Lower leg skin (tissue), 4 donors: ENCODE results near the gene NME5. TPM values are rescaled to one million over a fixed set of nuclear protein-coding genes. Genes with fewer than 3 reads are reported as not detected.
"Not testable (repeated sequence)": the region's sequence is repeated elsewhere in the genome, so short reads cannot be mapped to it uniquely, and the experiment has no call there.

Experiments used
- DNase-seq, 2 donors: peaks; one replicate each; pipeline ENCODE4 v3.0.0-alpha.2; 2019; ENCODE audit warnings: low spot score in 2 of 2
- H3K4me3 ChIP-seq: fragments of 200-600 bp; sonication (generic); 2 replicates; pipeline ENCODE4 v1.5.1; 2017; ENCODE audit warnings: mild to moderate bottlenecking, low read depth; ENCODE audit not compliant: poor library complexity, severe bottlenecking
- CTCF ChIP-seq, 3 donors: fragments of 450-650 bp; IDR thresholded peaks; one replicate each; pipeline ENCODE4 v1.5.1; 2016; ENCODE audit warnings: antibody characterized with exemption in 3 of 3, mild to moderate bottlenecking in 3 of 3, moderate library complexity in 2 of 3
- POLR2A ChIP-seq, 2 donors: fragments of 450-650 bp; IDR thresholded peaks; one replicate each; pipeline ENCODE4 v1.6.1; 2016 to 2017; ENCODE audit warnings: antibody characterized with exemption in 2 of 2, mild to moderate bottlenecking in 1 of 2, moderate library complexity in 1 of 2
- WGBS, 2 donors: methylation state at CpG; one replicate each; pipeline ENCODE4 v1.1.5; 2018; 5-methylcytosine and 5-hydroxymethylcytosine counted together
- intact Hi-C: fragments of 100-400 bp; cut with DNase I; formaldehyde crosslinking; loops from one replicate; pipeline ENCODE4 v1.15.0; 2023; ENCODE audit warnings: low total_unique reads
- total RNA-seq, 4 donors: library from RNA; depleted of rRNA; stranded (reverse); fragments of >200 nt; gene quantifications; one replicate each; pipeline ENCODE4 v1.1.0, GENCODE V29; 2016

Gene NME5
- total RNA-seq, 4 donors from 2014 or later = 0.49 to 1.7 TPM; not detected in 2

GRCh38 chr5:138091685-138092084 lies 47.5 kb downstream of the NME5 start:
- intact Hi-C loops = no loop called here
- TF ChIP-seq POLR2A (IDR thresholded peaks at IDR 0.05) = no peak
- no peak for TF ChIP-seq CTCF (IDR thresholded peaks at IDR 0.05)
- DNase-seq = no peak
- H3K4me3 ChIP-seq = no peak overlapping the region
- 81 to 84% methylated on average over 4 of the region's 4 CpGs for WGBS, 2 donors

GRCh38 chr5:138083702-138084101 lies 55.5 kb downstream of the NME5 start, which contains the start of gene WNT8A:
TSS of gene WNT8A (plus strand) at chr5:138084033. CDS start at chr5:138084128, 95 bp downstream.
- 69% methylated on average over 5 of the region's 5 CpGs for WGBS, 2 donors
- H3K4me3 ChIP-seq = no peak within 1 kb of the TSS
- intact Hi-C loops = no loop called here
- no peak for TF ChIP-seq CTCF (IDR thresholded peaks at IDR 0.05)
- no peak for TF ChIP-seq POLR2A (IDR thresholded peaks at IDR 0.05)
- DNase-seq = no peak

GRCh38 chr5:138082033-138082432 lies 57.2 kb downstream of the NME5 start:
- intact Hi-C loops = no loop called here

GRCh38 chr5:138078006-138078643 lies 61.1 kb downstream of the NME5 start:
- no peak for DNase-seq
- 45 to 65% methylated on average over 1 of the region's 1 CpG for WGBS, 2 donors
- no peak for TF ChIP-seq CTCF (IDR thresholded peaks at IDR 0.05)
- TF ChIP-seq POLR2A (IDR thresholded peaks at IDR 0.05) = no peak
- H3K4me3 ChIP-seq = no peak overlapping the region
- intact Hi-C loops = no loop called here

More at GRCh38 chr5:138082033-138082432, 57.2 kb downstream of the NME5 start:
- no peak for DNase-seq
- TF ChIP-seq CTCF (IDR thresholded peaks at IDR 0.05) (no peak), POLR2A (IDR thresholded peaks at IDR 0.05) (no peak)
- 88 to 91% methylated on average over 4 of the region's 4 CpGs for WGBS, 2 donors
- H3K4me3 ChIP-seq = no peak overlapping the region

- intact Hi-C loops = no loop called here
- WGBS, 2 donors = 27 to 32% methylated on average over 5 of the region's 5 CpGs
- H3K4me3 ChIP-seq = no peak overlapping the region
- TF ChIP-seq CTCF (IDR thresholded peaks at IDR 0.05) (no peak), POLR2A (IDR thresholded peaks at IDR 0.05) (no peak)
- peak in 1 of 2 donors; percentile 46 for DNase-seq
These were observed 62.0 kb downstream of the NME5 start for GRCh38 chr5:138077064-138077696.

- H3K4me3 ChIP-seq, DNase-seq, intact Hi-C loops: not testable (repeated sequence)
- 91 to 93% methylated on average over 3 to 14 of the region's 32 CpGs for WGBS, 2 donors
These were observed 69.2 kb downstream of the NME5 start for GRCh38 chr5:138070026-138070425.
